ENCODE data around the gene RAD51B.
"Not testable (repeated sequence)": the region's sequence is repeated elsewhere in the genome, so short reads cannot be mapped to it uniquely, and the experiment has no call there.

The RAD51B gene

GRCh38 chr14:67987606-67988005, 168.0 kb downstream of the RAD51B start:
- no peak for DNase-seq

DNA sequence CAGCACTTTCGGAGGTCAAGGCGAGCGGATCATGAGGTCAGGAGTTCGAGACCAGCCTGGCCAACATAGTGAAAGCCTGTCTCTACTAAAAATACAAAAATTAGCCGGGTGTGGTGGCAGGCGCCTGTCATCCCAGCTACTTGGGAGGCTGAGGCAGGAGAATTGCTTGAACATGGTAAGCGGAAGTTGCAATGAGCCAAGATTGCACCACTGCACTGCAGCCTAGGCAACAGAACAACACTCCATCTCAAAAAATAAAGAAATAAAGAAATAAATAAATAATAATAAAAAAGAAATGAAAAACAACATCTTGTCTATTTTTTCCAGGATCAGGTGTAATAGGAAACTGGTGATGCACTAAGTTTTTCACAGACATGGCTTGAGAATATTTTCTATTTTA, 168.6 kb downstream of the RAD51B start:
- not testable (repeated sequence) for DNase-seq

GRCh38 chr14:67990576-67990975, 171.0 kb downstream of the RAD51B start:
- DNase-seq: no peak

DNA sequence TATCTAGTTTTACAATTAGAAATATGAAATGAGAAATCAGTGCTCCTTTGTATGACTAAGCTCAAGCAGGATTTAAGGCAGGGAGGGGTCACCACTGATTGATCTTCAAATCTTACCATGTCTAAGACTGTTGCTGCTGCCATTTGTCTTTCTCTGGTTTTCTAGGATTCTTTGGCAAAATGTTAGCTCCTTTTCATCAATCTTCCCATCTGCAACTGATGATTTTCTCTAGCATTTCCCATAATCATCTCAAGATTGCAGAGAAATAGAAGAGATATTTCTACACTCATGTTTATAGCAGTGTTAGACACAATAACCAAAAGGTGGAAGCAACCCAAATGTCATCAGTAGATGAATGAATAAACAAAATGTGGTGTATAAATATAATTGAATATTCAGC, 175.0 kb downstream of the RAD51B start:
- DNase-seq: no peak

- DNase-seq: no peak
These were observed 176.7 kb downstream of the RAD51B start for GRCh38 chr14:67996235-67996634.

DNA sequence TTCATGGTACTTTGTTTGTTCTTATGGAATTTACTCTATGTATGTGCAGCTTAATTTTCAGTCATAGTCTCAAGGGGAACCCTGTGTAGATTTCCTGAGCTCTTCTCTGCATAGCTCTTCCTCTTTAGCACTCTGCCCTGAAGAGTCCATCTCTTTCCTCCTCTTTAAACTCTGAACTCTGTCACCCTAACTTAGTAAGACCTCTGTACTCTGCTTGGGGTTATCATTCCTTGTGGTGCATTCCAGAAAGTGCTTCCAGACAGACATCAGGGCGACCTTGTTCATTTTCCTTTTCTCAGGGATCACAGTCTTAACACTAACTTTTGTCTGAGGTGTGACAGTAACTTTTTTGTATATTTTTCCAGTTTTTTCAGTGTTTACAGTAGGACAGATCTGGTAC, 179.3 kb downstream of the RAD51B start:
- DNase-seq: no peak

DNA sequence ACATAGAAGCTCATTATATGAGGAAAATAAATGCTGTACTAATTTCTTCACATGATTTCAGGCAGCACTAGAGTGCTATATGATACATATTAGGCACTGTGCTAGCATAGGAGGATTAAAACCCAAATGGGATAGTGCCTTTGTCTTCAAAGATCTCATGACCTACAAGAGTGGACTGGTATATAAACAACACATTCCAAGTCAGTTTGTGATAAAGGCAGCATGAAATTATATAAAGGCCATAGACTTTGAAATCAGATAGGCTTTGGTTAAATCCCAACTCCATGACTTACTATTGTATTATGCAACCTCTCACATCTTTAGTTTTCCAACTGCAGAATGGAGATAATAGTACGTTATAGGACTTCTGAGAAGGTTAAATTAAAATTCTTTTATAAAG, 179.7 kb downstream of the RAD51B start:
- DNase-seq: no peak

- DNase-seq: no peak
These were observed 180.3 kb downstream of the RAD51B start for GRCh38 chr14:67999705-68000384.

- DNase-seq: no peak
These were observed 180.9 kb downstream of the RAD51B start for GRCh38 chr14:68000511-68000910.

DNA sequence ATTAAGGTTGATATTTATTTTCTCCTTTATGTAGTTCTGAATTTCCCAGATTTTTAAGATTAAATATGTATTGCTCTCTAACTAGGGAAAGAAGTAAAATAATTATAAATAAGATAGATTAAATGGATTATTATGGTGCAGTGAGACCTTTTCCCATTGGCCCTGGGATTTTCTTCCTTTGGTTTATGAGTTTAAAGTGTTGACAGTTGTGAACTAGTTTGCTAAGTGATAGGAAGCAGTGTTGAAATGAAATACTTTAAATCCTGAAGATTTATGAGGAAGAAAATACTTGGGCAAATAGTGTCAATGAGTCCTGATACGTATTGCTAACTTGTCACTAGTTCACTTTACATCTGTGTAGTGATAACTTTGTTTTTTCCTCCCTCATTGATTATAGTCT, 188.9 kb downstream of the RAD51B start:
- DNase-seq: no peak

DNA sequence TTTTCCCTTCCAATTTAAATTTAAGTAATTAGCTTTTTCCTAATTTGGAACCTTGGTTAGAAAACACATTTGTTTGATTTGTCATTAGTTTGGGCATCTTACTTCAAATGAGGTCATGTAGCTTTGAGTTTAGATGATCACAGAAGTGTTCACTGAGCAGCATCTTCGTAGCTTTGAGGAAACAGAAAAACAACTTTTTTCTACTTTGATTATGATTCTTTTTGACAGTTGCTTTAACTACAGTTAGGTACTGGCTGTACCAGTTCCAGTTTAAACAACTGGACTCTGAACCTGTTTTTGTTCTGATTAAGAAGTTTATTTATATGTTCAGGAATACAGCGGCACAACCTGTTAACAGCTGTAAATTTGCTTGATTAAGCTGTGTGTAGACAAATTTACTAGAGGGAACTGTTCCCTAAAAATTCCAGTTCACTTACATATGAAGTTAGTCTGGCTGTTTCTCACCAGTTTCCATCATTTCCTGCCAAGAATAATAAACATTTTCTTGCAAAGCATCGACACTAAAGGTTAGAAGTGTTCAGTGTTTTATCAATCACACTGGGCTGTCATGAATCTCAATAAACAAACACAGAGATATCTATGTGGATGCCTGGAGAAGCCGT, 191.9 kb downstream of the RAD51B start:
- no peak for DNase-seq

GRCh38 chr14:68012871-68013270, 193.3 kb downstream of the RAD51B start:
- DNase-seq: no peak

DNA sequence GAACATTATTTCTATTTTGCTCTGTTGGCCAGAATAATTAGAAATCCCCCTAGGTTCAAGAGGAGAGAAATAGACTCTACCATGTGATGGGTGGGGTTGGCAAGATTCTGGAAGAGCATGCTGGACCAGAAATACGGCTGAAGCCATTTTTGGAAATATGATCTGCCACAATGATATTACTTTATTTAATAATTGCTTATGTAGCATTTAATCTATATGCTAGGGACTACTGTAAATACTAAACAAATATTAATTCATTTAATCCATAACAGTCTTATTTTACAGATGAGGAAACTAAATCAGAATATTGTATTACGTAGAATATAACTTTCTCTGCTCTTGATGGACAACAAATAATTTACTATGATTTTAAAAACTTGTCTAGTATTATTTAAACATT, 193.7 kb downstream of the RAD51B start:
- no peak for DNase-seq

DNA sequence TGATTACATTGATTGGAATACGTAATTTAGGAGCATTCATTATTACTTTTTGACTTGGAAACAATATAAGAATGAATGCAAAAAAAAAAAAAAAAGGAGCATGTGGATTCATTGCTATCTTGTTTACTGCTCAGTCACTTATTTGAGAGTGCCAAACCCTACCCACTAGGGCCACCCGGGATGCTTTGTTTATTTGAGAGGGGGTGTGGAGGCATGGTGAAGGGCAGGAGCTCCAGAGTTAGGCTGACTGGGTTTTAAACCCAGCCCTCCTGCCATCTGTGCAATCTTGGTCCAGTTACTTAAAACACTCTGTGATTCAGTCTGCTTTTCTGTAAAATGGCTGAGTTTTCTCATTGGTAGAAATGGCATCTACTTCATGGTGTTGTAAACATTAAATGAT, 195.2 kb downstream of the RAD51B start:
- DNase-seq: no peak

- DNase-seq: no peak
These were observed 196.0 kb downstream of the RAD51B start for GRCh38 chr14:68015356-68016254.

DNA sequence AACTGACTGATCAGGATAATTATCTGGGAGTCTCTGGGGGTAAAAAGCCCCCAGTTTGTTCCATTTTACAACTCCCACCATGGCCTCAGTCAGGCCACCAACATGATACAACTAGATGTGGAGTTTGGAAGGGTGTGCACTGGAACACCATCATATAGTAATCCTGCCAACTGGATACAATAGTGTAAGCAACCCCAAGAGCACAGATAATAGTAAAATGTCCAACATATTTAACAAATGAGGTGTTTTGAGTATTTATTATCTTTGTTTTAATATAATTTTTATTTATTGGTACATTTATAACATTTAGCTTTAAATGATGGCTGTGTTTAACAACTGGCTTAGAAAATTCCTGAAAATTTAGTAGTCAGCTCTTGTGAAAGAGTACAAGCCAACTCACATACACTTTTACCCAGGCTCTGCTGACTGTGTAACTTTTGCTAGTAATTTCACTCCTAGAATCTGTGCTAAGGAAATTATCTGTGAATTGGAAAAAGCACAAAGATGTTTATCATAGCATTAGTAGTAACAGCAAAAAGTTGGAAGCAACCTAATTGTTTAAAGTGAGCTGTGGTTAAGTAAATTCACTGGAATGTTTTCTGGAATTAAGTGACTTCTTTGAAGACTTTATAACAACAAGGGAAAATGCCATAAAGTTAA, 196.8 kb downstream of the RAD51B start:
- no peak for DNase-seq

DNA sequence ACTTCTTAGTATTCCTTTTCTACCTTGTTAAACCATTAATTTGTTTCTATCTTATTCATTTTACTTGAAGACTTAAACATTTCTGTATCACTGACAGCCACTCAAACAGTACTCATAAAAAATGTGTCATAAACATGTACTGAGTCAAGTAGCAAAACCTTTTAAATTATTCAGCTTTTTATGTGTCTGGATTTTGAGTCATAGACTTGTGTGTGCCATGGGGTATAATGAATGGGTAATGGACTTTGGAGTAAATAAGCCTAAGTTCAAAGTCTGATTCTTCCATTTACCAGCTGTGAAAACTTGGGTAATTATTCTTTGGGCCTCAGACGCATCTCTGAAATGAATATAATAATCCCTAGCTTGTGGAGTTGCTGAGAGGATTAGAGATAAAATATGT, 199.0 kb downstream of the RAD51B start:
- DNase-seq: no peak

DNA sequence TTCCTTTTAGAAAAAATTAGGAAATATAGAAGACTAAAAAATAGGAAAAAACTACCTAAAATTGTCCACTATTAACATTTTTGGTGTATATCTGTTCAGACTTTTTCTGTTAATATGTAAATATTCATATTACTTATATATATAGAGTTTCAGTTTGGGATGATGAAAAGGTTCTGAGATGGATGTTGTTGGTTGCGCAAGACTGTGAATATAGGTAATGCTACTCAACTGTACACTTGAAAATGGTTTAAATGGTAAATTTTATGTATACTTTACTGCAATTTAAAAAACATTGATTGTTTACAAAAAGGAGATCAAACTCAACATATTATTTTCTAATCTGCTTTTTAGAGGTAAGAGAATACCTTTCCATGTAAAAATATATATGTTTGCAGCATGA, 200.9 kb downstream of the RAD51B start:
- no peak for DNase-seq

DNA sequence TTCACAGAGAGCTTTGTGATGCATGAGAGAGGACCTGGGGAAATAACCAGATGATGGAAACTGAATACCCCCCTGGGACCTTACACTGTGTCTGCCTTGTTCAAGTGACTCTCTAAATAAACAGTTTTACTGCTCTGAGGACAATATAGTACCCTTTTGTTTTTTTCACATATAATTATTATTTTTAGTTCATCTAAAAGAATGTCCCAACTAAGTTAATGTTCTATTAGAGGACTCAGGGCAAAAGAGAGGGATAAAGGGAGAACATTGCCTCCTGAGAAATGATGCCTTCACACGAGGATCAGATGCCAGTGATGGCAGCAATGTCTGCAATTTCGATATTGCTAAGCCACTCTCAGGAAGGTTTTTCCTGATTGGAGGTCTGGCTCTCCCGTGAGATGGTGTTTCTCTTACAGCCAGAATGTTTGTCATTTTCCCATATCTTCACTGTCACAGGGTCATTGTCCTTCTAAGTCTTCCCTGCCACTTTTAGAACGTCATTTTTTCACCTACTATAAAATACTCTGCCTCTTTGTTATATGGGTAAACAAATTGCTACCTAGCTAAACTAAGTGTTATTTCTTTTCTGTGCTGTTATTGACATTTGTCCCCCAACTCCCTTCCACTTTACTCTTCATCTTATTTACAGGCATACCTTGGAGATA, 201.6 kb downstream of the RAD51B start:
- peak; percentile 84 for DNase-seq

DNA sequence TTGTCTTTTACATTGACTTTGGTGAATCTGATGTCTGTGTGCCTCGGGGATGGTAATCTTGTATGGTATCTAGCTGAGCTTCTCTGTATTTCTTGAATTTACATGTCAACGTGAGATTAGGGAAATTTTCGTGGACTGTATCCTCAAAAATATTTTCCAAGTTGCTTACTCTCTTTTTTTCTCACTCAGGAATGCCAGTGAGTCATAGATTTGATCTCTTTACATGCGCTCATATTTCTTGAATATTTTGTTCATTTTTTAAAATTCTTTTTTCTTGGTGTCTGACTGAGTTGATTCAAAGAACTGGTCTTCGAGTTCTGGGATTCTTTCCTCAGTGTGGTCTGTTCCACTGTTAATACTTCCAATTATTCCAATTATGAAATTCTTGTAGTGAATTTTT, 207.7 kb downstream of the RAD51B start:
- DNase-seq: no peak

DNA sequence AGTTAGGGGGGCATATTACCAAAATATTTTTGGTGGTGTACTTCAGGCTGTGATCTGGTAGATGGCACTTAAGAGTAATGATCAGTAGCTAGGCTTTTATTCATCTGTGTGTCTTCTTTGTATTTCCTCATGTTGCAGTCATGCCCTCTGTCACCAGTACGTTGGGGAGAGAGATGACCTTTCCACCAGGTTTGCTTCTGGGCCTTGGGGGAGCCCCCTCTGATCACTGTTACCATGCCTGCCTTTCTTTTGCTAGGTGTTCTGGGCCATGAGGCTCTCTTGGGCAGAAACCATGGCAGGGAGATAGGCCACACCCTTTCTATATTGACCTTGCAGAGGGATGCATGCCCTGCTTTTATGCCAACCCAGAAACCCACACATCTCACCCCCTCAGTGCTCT, 208.5 kb downstream of the RAD51B start:
- no peak for DNase-seq

- DNase-seq: not testable (repeated sequence)
These were observed 211.4 kb downstream of the RAD51B start for GRCh38 chr14:68031011-68031410.

GRCh38 chr14:68032154-68032553, 212.6 kb downstream of the RAD51B start:
- no peak for DNase-seq

Data from NCI-H524 treated with DMSO at 0.1 percent for 48 hours (cell line).